ENCODE results near the gene MYO7B. TPM values are rescaled to one million over a fixed set of nuclear protein-coding genes. Genes with fewer than 3 reads are reported as not detected.
A peak's percentile ranks its signal among the peaks of the same experiment; 100 is the strongest.

Gene MYO7B
- total and polyA plus RNA-seq, 10 donors = 32.3 to 165 (median 52.9) TPM

GRCh38 chr2:127640082-127641072 lies 104.9 kb downstream of the MYO7B start:
- TF ChIP-seq POLR2A (IDR thresholded peaks at IDR 0.05) = no peak
- peak in 6 of 11 experiments; percentile 20 to 56 (median 32) for TF ChIP-seq CTCF (IDR thresholded peaks at IDR 0.05 in 8 of 11, conservative IDR thresholded peaks at IDR 0.05 in 3 of 11)
- peak; percentile 72 to 87 (median 86) for TF ChIP-seq POLR2AphosphoS5 (IDR thresholded peaks at IDR 0.05)
- Histone ChIP-seq H3K4me3 (peak overlapping the region in 1 of 8 donors; percentile 51), H3K27ac (peak overlapping the region; percentile 48 to 96 (median 92)), H3K9me3 (no peaks in the 10 kb centered on the region), H3K27me3 (replicated peaks in 1 of 7) (no peaks in the 10 kb centered on the region), H3K4me1 (peaks cover 64 to 89% (median 77%) of the 10 kb centered on the region in 6 donors), H3K36me3 (peaks cover 0 to 55% (median 5%) of the 10 kb centered on the region in 6 donors)
- WGBS, 5 donors = 64 to 80% (median 73%) methylated on average over 11 to 25 of the region's 25 CpGs
- intact Hi-C loops (cut with DNase I; ENCODE audit: low total_unique reads) = loop anchor here (10.0 kb wide), 1 partner anchor 46 kb away; no protein-coding TSS in a partner anchor
- DNase-seq = peak; percentile 93

DNA sequence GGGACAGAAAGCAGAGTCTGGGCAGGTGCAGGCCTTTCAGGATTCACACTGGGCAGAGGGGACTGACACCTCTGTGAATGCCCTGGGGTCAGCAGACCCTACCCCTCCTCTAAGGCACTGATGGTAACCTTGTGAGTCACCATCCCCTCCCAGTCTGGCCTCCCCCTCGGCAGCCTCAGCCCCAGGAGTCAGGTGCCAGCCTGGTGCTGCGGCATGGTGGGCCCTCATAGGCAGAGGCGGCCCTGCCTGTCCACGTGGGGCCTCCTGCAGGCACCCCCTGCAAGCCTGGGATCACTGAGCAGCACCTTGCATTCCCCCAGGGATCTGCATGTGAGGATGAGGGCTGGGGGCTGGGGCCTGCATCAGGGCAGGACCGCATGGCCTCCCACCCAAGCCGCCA lies 105.7 kb downstream of the MYO7B start:
- TF ChIP-seq POLR2A (IDR thresholded peaks at IDR 0.05) (no peak), POLR2AphosphoS5 (IDR thresholded peaks at IDR 0.05) (peak in 2 of 3 donors; percentile 17 to 30), CTCF (IDR thresholded peaks at IDR 0.05 in 8 of 11, conservative IDR thresholded peaks at IDR 0.05 in 3 of 11) (no peak)
- no peaks in the 10 kb centered on the region for H3K27me3 ChIP-seq (replicated peaks in 1 of 7)
- intact Hi-C loops (cut with DNase I; ENCODE audit: low total_unique reads) = loop anchor here (10.0 kb wide), 1 partner anchor 46 kb away; no protein-coding TSS in a partner anchor
- no peaks in the 10 kb centered on the region for H3K9me3 ChIP-seq
- H3K4me3 ChIP-seq = peak overlapping the region in 1 of 8 donors; percentile 13
- peaks cover 59 to 85% (median 72%) of the 10 kb centered on the region in 6 donors for H3K4me1 ChIP-seq
- H3K27ac ChIP-seq = peak overlapping the region; percentile 47 to 96 (median 92)
- 82 to 86% (median 84%) methylated on average over 2 to 6 of the region's 6 CpGs for WGBS, 5 donors
- H3K36me3 ChIP-seq = peaks cover 0 to 48% (median 2%) of the 10 kb centered on the region in 6 donors
- DNase-seq = no peak

- peaks cover 57 to 85% (median 72%) of the 10 kb centered on the region in 6 donors for H3K4me1 ChIP-seq
- DNase-seq = peak; percentile 87
- intact Hi-C loops (cut with DNase I; ENCODE audit: low total_unique reads) = loop anchor here (10.0 kb wide), 1 partner anchor 47 kb away; no protein-coding TSS in a partner anchor
- H3K9me3 ChIP-seq = no peaks in the 10 kb centered on the region
- peaks cover 0 to 39% (median 0%) of the 10 kb centered on the region in 6 donors for H3K36me3 ChIP-seq
- TF ChIP-seq POLR2A (IDR thresholded peaks at IDR 0.05) (no peak), POLR2AphosphoS5 (IDR thresholded peaks at IDR 0.05) (peak; percentile 12 to 70 (median 64))
- peak overlapping the region in 3 of 8 donors; percentile 13 to 41 (median 22) for H3K4me3 ChIP-seq
- 31 to 41% (median 37%) methylated on average over 13 to 25 of the region's 25 CpGs for WGBS, 5 donors
- H3K27ac ChIP-seq = peak overlapping the region; percentile 30 to 96 (median 86)
- no peaks in the 10 kb centered on the region for H3K27me3 ChIP-seq (replicated peaks in 1 of 7)
These were observed 106.5 kb downstream of the MYO7B start for GRCh38 chr2:127641846-127642507.

DNA sequence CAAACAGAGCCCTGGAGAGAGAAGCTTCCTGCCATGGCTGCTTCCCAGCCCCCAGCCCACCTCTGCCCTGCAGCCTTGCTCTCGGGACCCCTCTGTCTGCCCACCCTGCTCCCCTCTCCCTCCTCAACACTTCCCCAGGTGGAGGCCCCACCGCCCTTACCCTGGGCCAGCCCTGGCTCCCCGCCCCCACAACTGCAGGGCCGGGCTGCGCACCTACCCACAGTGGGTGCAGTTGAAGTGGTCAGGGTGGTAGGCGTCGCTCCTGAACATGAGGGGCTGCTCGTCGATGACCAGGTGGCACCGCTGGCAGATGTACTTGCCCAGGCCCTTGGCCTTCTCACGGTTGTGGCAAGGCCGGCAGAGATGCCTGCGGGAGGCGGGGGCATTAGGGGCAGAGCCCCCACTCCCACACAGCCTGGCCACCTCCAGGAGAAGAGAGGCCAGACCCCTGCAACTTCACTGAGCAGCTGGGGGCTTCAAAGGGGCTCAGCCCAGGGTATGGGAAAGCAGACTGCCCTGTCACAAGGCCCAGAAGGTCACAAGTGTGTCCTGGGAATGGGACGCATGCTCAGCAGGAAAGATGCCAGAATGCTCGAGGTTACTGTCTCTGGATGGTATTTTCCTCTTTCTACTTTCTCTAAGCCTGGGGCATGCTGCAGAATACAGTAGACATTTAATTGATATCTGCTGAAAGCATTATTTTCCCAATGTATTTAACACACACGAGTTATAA lies 107.4 kb downstream of the MYO7B start:
- H3K36me3 ChIP-seq = peaks cover 0 to 34% (median 0%) of the 10 kb centered on the region in 6 donors
- peak overlapping the region in 6 of 8 donors; percentile 15 to 96 (median 92) for H3K27ac ChIP-seq
- DNase-seq = peak; percentile 82
- H3K4me1 ChIP-seq = peaks cover 48 to 85% (median 70%) of the 10 kb centered on the region in 6 donors
- H3K27me3 ChIP-seq (replicated peaks in 1 of 7) = no peaks in the 10 kb centered on the region
- H3K4me3 ChIP-seq = no peak overlapping the region
- intact Hi-C loops (cut with DNase I; ENCODE audit: low total_unique reads) = loop anchor here (10.0 kb wide), 1 partner anchor 48 kb away; no protein-coding TSS in a partner anchor
- TF ChIP-seq CTCF (IDR thresholded peaks at IDR 0.05 in 8 of 11, conservative IDR thresholded peaks at IDR 0.05 in 3 of 11) = no peak
- TF ChIP-seq POLR2A (IDR thresholded peaks at IDR 0.05) = no peak
- peak in 1 of 3 donors; percentile 39 for TF ChIP-seq POLR2AphosphoS5 (IDR thresholded peaks at IDR 0.05)
- no peaks in the 10 kb centered on the region for H3K9me3 ChIP-seq
- 74 to 83% (median 79%) methylated on average over 9 to 17 of the region's 17 CpGs for WGBS, 5 donors
